Right lobe of liver (tissue), 6 donors: ENCODE measurements around the gene SLC25A51. TPM values are rescaled to one million over a fixed set of nuclear protein-coding genes. Genes with fewer than 3 reads are reported as not detected.

Experiments used
- ATAC-seq, 4 donors: fragments of 200-7000 bp; cut with Tn5 transposase; one replicate each; pipeline ENCODE4 v1.9.1; 2020; ENCODE audit warnings: mild to moderate bottlenecking in 4 of 4, moderate library complexity in 4 of 4
- DNase-seq, 3 donors: peaks; one replicate each; pipeline ENCODE4 v3.0.0-alpha.2; 2020
- H3K27ac ChIP-seq, 3 donors: fragments of 200-600 bp; one replicate each; pipeline ENCODE4 v1.8.0; 2022
- H3K27me3 ChIP-seq, 2 donors: fragments of 200-600 bp; one replicate each; pipeline ENCODE4 v1.8.0; 2022
- H3K36me3 ChIP-seq, 4 donors: fragments of 200-600 bp; sonication (generic) in 1 of 4; one replicate each; pipeline versions ENCODE4 v1.5.1 to v1.8.0; 2017 to 2022; ENCODE audit warnings: control low read depth in 1 of 4
- H3K4me1 ChIP-seq, 4 donors: fragments of 200-600 bp; sonication (generic) in 1 of 4; one replicate each; pipeline versions ENCODE4 v1.5.1 to v1.8.0; 2017 to 2022; ENCODE audit warnings: control low read depth in 1 of 4
- H3K4me3 ChIP-seq, 3 donors: fragments of 200-600 bp; one replicate each; pipeline ENCODE4 v1.8.0; 2022
- H3K9me3 ChIP-seq, 4 donors: fragments of 200-600 bp; sonication (generic) in 1 of 4; one replicate each; pipeline versions ENCODE4 v1.5.1 to v1.8.0; 2017 to 2022; ENCODE audit warnings: control low read depth in 1 of 4
- CTCF ChIP-seq, 4 donors: fragments of 200-600 bp in 3 of 4; fragments of 450-650 bp in 1 of 4; IDR thresholded peaks; one replicate each; pipeline versions ENCODE4 v1.5.1 to v1.8.0; 2016 to 2022; ENCODE audit warnings: antibody characterized with exemption in 4 of 4, mild to moderate bottlenecking in 2 of 4
- POLR2A ChIP-seq: fragments of 450-650 bp; IDR thresholded peaks from one replicate; pipeline ENCODE4 v1.6.1; 2017; ENCODE audit warnings: antibody characterized with exemption, mild to moderate bottlenecking
- WGBS: methylation state at CpG from one replicate; pipeline ENCODE4 v1.1.6; 2018; ENCODE audit warnings: low coverage, low lambda C conversion rate; ENCODE audit not compliant: insufficient coverage; ENCODE audit errors: missing lambda C conversion rate; 5-methylcytosine and 5-hydroxymethylcytosine counted together
- intact Hi-C, 2 donors: fragments of 100-400 bp; cut with DNase I; formaldehyde crosslinking; loops; one replicate each; pipeline versions ENCODE4 v1.11.2 to v1.14.1; 2022
- total RNA-seq, 6 experiments: library from RNA; depleted of rRNA in 2 of 6; stranded (reverse); fragments of >200 nt in 2 of 6; fragmentation: NEBNext Ultra II Directional in 3 of 6; extraction: Animal tissue kit (Norgen Biotek cat#: 25700) in 3 of 6; gene quantifications; one replicate each; pipeline versions ENCODE4 v1.1.0 to v1.2.4, GENCODE V29; 2016 to 2023
- donor health status: DM: no; HTN: yes; CAD: no.
- donor health status: DM: no; HTN: no; CAD: no.
- donor health status: DM: no; HTN: no; CAD: no.
- donor health status: DM: no; HTN: yes; CAD: no.
- donor health status: DM: no; HTN: yes; CAD: no.

The SLC25A51 gene
- total RNA-seq, 6 experiments from 2014 or later = 5.4 to 10.1 (median 7.9) TPM

GRCh38 chr9:37938121-37938891, 34.4 kb upstream of the SLC25A51 start:
- 71% methylated on average over 14 of the region's 22 CpGs for WGBS
- ATAC-seq = peak; percentile 57 to 79 (median 64)
- H3K4me3 ChIP-seq = no peak overlapping the region
- no peaks in the 10 kb centered on the region for H3K9me3 ChIP-seq
- no peak overlapping the region for H3K27ac ChIP-seq
- H3K36me3 ChIP-seq = peaks cover 0 to 10% (median 1%) of the 10 kb centered on the region in 4 donors
- H3K27me3 ChIP-seq = no peaks in the 10 kb centered on the region
- intact Hi-C loops = no loop called here
- no peak for TF ChIP-seq CTCF (IDR thresholded peaks at IDR 0.05)
- TF ChIP-seq POLR2A = no peak
- peaks cover 0 to 12% (median 0%) of the 10 kb centered on the region in 4 donors for H3K4me1 ChIP-seq
- DNase-seq = no peak

GRCh38 chr9:37937366-37937765, 33.4 kb upstream of the SLC25A51 start:
- WGBS = 87% methylated on average over 8 of the region's 9 CpGs
- no peak overlapping the region for H3K4me3 ChIP-seq
- TF ChIP-seq POLR2A = no peak
- no peak for TF ChIP-seq CTCF (IDR thresholded peaks at IDR 0.05)
- H3K27me3 ChIP-seq = no peaks in the 10 kb centered on the region
- H3K36me3 ChIP-seq = peaks cover 0 to 9% (median 1%) of the 10 kb centered on the region in 4 donors
- intact Hi-C loops = no loop called here
- DNase-seq (no peak), ATAC-seq (no peak)
- H3K4me1 ChIP-seq = peaks cover 0 to 12% (median 0%) of the 10 kb centered on the region in 4 donors
- no peaks in the 10 kb centered on the region for H3K9me3 ChIP-seq
- H3K27ac ChIP-seq = no peak overlapping the region

- ATAC-seq = no peak
- intact Hi-C loops = no loop called here
- no peak overlapping the region for H3K27ac ChIP-seq
- H3K4me3 ChIP-seq = no peak overlapping the region
- peaks cover 0 to 5% (median 1%) of the 10 kb centered on the region in 4 donors for H3K36me3 ChIP-seq
- peaks cover 0 to 12% (median 0%) of the 10 kb centered on the region in 4 donors for H3K4me1 ChIP-seq
- DNase-seq = no peak
- WGBS = 60% methylated on average over 4 of the region's 4 CpGs
- no peaks in the 10 kb centered on the region for H3K9me3 ChIP-seq
- H3K27me3 ChIP-seq = no peaks in the 10 kb centered on the region
- no peak for TF ChIP-seq CTCF (IDR thresholded peaks at IDR 0.05)
- TF ChIP-seq POLR2A = no peak
Measured at GRCh38 chr9:37936965-37937364, 33.0 kb upstream of the SLC25A51 start.

- TF ChIP-seq POLR2A (no peak), CTCF (IDR thresholded peaks at IDR 0.05) (no peak)
- no peak for DNase-seq
- Histone ChIP-seq H3K4me3 (no peak overlapping the region), H3K4me1 (peaks cover 0 to 12% (median 0%) of the 10 kb centered on the region in 4 donors), H3K27me3 (no peaks in the 10 kb centered on the region), H3K36me3 (peaks cover 0 to 7% (median 1%) of the 10 kb centered on the region in 4 donors), H3K9me3 (no peaks in the 10 kb centered on the region), H3K27ac (no peak overlapping the region)
- WGBS = 80% methylated on average over 5 of the region's 5 CpGs
- no peak for ATAC-seq
- intact Hi-C loops = no loop called here
Measured at GRCh38 chr9:37936376-37936775, 32.4 kb upstream of the SLC25A51 start.
